ENCODE data around the gene METTL6.
"Not testable (repeated sequence)": the region's sequence is repeated elsewhere in the genome, so short reads cannot be mapped to it uniquely, and the experiment has no call there.

METTL6 gene

GRCh38 chr3:15450438-15451215 is 23.3 kb upstream of the METTL6 start:
- DNase-seq, result no peak

DNA sequence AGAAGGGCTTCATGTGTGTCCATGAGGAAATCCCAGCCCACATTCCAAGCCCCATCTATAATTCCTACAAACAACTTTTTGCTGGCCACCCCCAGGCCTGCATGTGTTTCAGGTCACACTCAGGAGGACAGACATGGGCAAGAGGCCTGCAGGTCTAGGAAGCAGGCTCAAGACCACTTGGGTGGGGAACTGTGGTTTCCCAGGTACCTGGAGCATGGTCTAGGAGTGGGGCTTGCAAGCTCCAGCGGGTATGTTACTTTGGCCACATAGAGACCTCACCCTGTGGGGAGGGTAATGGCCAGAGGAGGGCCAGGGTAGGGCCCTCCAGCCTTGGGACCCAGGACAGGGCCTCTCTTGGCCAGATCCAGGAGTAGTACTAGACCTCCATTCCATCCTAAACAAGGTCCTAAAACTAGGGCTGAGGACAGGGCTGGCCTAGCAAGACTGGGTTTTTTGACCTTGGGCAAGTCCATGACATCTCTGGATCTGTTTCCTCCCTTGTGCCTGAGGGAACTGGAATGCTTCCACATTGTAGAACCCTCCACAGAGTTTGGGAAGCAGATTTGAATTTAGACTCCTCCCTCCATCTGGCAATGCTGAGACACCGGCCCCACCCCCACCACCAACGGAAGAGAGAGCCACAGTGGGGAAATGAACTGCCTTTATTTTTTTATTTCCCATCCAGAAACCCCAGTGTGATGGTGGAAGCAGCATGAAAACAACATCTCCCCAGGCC is 22.3 kb upstream of the METTL6 start:
- no peak for DNase-seq

DNA sequence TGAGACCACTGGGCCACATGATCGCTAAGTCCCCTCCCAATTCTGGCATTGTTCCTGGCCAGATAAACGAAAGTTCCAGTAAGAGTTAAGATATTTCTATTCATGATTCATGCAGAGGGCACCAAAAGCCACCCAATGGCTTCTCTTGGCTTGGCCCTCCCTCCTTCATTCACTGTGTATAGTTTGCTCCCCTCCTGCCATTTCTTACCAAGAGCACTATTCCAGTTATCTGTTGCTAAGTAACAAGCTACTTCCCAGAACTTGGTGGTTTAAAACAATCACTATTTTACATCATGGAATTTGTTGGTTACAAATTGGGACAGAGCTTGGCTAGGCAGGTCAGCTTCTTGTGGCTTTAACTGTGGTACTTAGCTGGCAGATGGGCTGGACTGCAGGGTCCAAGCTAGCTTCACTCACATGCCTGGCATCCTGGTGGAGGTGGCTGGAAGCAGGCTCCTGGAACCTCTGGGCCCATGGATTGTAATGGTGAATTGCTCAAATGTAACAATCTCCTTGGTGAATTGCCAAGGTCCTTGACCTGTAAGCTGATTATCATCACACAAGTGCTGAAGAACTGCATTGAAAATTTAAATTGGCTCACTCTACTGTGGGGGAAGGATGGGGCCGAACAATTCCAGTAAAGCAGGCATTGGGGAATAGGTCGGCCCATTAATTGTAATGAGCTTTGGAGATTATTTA is 16.6 kb upstream of the METTL6 start:
- DNase-seq, result no peak

DNA sequence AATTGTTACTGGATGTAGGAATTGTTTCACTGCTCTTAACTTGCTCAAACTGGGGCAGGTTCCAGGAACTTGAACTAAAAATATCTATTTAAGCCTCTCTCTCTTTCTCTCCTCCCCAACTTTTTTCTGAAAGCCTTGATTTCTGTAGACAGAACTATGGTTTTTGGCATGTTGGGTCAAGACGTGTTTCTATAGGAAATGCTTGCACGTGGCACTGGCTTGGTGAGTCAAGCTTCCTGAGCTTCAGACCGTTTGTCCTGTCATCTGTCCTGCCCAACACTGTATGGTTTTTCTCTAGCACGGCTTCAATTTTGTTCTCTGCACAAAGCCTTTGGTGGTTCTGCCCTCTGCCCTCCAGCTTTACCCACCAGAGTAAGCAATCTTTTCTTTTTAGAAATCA is 13.5 kb upstream of the METTL6 start:
- peak; percentile 74 for DNase-seq

- DNase-seq, result no peak
Observed at GRCh38 chr3:15439476-15439875, 12.1 kb upstream of the METTL6 start.

GRCh38 chr3:15438983-15439382 is 11.6 kb upstream of the METTL6 start:
- DNase-seq, result peak; percentile 83

- DNase-seq, result no peak
Observed at GRCh38 chr3:15436246-15436645, 8.9 kb upstream of the METTL6 start.

GRCh38 chr3:15434756-15435155 is 7.4 kb upstream of the METTL6 start:
- DNase-seq, result no peak

DNA sequence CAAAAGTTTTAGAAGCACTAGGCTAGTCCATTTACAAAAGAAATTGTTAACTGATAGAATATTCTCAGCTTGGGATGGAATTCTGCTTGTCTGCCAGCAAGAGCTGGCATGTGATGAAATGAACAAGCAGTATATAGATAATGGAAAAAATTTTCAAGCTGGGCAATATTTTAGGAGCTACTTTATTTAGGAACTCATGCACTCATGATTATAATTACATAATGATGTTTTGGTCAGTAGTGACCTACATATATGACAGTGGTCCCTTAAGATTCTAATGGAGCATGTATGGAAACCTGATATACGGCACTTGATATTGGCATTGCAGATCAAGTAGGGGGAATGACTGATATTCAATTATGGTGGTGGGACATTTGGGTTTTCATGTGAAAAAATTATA is 6.2 kb upstream of the METTL6 start:
- no peak for DNase-seq

GRCh38 chr3:15431256-15431837 is 4.0 kb upstream of the METTL6 start:
- no peak for DNase-seq

DNA sequence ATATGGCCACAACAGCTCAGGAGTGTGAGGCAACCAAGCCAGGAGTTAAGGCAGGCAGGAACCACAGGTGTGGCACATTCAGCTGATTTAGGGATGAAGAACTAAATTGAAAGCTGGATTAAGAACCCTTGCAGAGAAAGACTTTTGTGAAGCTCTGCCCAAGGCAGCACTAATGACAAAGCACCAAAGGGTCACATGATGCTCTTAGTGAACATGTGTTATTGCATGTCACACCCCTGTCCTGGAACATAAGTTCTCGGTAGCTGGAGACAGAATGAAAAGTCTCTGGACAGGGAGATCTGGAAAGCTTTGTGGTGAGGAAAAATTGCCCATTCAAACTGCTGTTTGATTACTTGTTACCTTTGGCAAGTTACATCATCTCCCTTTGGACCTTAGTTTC is 3.3 kb upstream of the METTL6 start:
- no peak for DNase-seq

DNA sequence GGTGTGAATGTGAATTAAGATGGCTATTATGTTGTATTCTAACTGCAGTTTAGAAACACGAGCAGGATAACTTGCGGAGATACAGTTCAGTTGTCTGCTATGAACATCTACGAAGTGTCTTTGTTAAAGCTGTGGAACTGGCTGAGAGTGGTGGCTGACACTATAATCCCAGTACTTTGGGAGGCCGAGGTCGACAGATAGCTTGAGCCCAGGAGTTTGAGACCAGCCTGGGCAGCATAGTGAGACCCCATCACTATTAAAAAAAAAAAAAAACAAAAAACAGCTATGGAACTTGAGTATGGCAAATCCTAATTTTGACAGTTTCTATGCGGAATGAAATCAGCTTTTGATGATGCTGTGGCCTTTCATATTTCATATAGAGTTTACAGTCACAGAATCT is 1.7 kb upstream of the METTL6 start:
- no peak for DNase-seq

DNA sequence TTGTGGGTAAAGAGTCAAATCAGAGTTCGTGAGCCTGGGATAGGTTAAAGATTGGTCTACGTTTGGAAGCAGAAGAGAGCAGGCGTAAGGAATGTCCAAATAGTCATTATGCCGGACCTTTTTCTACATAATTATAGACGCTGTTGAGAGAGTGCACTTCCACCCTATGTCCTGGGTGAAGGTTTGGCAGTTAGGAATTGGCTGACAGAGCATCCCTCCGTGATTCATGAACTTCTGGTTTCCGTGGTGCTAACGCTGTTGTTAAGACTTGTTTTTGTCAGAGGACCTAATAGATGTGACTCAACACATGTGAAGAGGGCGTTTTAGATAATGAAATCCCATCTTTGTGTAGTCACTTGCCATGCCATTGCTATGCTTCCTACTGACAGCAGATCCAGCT is 1.2 kb upstream of the METTL6 start:
- DNase-seq, result peak; percentile 86

GRCh38 chr3:15427981-15428380 is 637 bp upstream of the METTL6 start:
- DNase-seq, result peak; percentile 49

GRCh38 chr3:15426579-15427118 is 695 bp downstream of the METTL6 start:
- DNase-seq, result no peak

DNA sequence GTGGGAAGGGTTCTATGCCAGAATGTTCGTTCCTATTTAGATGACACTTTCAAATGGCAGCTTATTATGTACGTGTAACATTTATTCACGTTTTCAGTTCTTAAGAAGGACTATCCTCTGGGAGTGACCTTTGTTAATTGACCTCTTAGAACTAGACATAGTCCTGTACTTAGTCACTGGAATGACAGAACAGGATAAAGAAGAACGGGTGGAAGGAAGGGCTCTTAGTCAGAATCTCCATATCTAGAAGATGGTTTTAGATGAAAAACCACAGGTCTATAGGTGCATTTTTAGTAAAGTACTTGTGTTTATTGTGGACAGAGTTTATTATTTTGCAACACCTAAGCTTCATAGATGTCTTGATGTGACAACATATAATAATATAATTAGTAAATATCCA is 6.5 kb downstream of the METTL6 start:
- DNase-seq, result no peak

- DNase-seq, result not testable (repeated sequence)
Observed at GRCh38 chr3:15410966-15411365, 16.4 kb downstream of the METTL6 start.

- DNase-seq, result no peak
Observed at GRCh38 chr3:15409774-15410173, 17.6 kb downstream of the METTL6 start.

GRCh38 chr3:15409239-15409638 is 18.1 kb downstream of the METTL6 start:
- DNase-seq, result peak; percentile 95

DNA sequence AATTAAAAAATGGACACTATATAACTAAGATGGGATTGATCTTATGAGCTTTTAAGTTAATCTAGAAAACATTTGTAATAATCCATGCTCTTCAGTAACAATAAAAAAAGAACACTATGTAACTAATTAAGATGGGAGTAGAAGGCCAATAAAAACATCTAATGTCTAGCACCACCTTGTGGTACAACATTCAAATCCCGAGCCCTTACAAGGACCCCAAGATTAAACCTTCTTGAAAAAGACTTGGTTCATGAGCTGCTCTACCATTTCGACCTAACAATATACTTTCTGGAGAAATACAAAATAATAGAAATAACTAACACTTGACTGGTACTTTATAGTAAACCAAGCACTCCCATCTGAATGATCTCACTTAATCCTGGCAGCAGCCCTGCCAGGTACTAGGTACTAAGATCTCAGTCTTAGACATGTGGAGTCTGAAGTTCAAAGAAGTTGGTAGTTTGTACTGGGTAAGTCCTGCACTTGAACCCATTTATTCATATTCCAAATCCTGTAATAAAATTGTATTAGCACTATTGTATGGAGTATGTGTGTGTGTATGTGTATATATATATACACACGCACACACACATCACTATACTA is 21.8 kb downstream of the METTL6 start:
- DNase-seq, result peak; percentile 60

DNA sequence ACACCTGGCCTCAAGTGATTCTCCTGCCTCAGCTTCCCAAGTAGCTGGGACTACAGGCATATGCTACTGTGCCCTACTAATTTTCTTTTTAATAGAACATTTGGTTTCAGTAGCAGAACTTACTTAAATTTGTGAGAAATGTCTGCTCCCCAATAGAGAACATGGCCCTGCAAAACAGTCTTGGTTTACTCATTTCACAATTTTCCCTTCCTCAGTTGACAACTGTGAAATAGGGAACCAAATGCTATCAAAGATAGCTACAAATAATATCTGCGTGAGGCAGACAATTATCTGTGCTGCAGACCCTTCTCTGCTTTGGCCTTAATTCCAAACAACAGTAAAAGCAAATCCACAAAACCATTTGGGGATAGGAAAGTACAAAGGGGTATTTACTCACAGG is 22.6 kb downstream of the METTL6 start:
- peak; percentile 33 for DNase-seq

- no peak for DNase-seq
Observed at GRCh38 chr3:15403965-15404364, 23.4 kb downstream of the METTL6 start.

- DNase-seq, result no peak
Observed at GRCh38 chr3:15403495-15403894, 23.8 kb downstream of the METTL6 start.

All from suppressor macrophage treated with lipopolysaccharide for 4 hours (primary cell).